Neural cell (in vitro differentiated cells): ENCODE data around the gene CDYL. TPM values are rescaled to one million over a fixed set of nuclear protein-coding genes. Genes with fewer than 3 reads are reported as not detected.

Experiments used
- H2AFZ ChIP-seq: fragments of 200-600, 300-800 bp; sonication (generic), shearing (Covaris generic); 2 replicates; pipeline ENCODE4 v1.6.0; 2014; ENCODE audit warnings: low read depth, mild to moderate bottlenecking, antibody characterized with exemption, low read length, moderate library complexity
- H3F3A ChIP-seq: fragments of 200-600 bp; shearing (Covaris generic); 2 replicates; pipeline ENCODE4 v1.6.1; 2016; ENCODE audit warnings: mild to moderate bottlenecking, moderate library complexity, mixed read lengths, antibody characterized with exemption, low read length; ENCODE audit not compliant: insufficient read depth, poor library complexity, severe bottlenecking
- H3K27ac ChIP-seq: fragments of 200-600, 300-800 bp; sonication (generic), shearing (Covaris generic); 2 replicates; pipeline ENCODE4 v1.5.1; 2014; ENCODE audit warnings: mild to moderate bottlenecking, low read length, moderate library complexity
- H3K27me3 ChIP-seq: fragments of 300-800, 200-600 bp; sonication (generic), shearing (Covaris generic); 2 replicates; pipeline ENCODE4 v1.6.0; 2014; ENCODE audit warnings: mild to moderate bottlenecking, low read depth, low read length, moderate library complexity; ENCODE audit not compliant: insufficient read depth
- H3K36me3 ChIP-seq: fragments of 300-800, 200-600 bp; sonication (generic), shearing (Covaris generic); 2 replicates; pipeline ENCODE4 v1.5.1; 2014; ENCODE audit warnings: mild to moderate bottlenecking, antibody characterized with exemption, low read length, moderate library complexity; ENCODE audit not compliant: insufficient read depth
- H3K4me2 ChIP-seq: fragments of 300-800, 200-600 bp; sonication (generic), shearing (Covaris generic); 2 replicates; pipeline ENCODE4 v1.6.0; 2014; ENCODE audit warnings: mild to moderate bottlenecking, low read length
- H3K4me3 ChIP-seq: fragments of 300-800, 200-600 bp; sonication (generic), shearing (Covaris generic); 2 replicates; pipeline ENCODE4 v1.5.1; 2014; ENCODE audit warnings: mild to moderate bottlenecking, low read length, moderate library complexity
- H3K79me2 ChIP-seq: fragments of 200-600 bp; shearing (Covaris generic); replicated peaks from 2 replicates; pipeline ENCODE4 v1.6.0; 2014; ENCODE audit warnings: mild to moderate bottlenecking, low read length, moderate library complexity; ENCODE audit not compliant: insufficient read depth
- H3K9ac ChIP-seq: fragments of 300-800, 200-600 bp; sonication (generic), shearing (Covaris generic); 2 replicates; pipeline ENCODE4 v1.6.1; 2016; ENCODE audit warnings: mild to moderate bottlenecking, low read length, mixed read lengths
- H3K9me2 ChIP-seq: fragments of 200-600 bp; shearing (Covaris generic); 2 replicates; pipeline ENCODE4 v1.6.1; 2016; ENCODE audit warnings: mild to moderate bottlenecking, low read length, mixed read lengths; ENCODE audit not compliant: insufficient read depth
- H3K9me3 ChIP-seq: fragments of 200-600, 300-800 bp; sonication (generic), shearing (Covaris generic); 2 replicates; pipeline ENCODE4 v1.6.1; 2016; ENCODE audit warnings: mild to moderate bottlenecking, mixed run types, low read length, moderate library complexity, mixed read lengths
- H4K20me1 ChIP-seq: fragments of 200-600 bp; shearing (Covaris generic); 2 replicates; pipeline ENCODE4 v1.6.1; 2016; ENCODE audit warnings: mild to moderate bottlenecking, mixed run types; ENCODE audit not compliant: insufficient read depth
- EP300 ChIP-seq: fragments of 450-650 bp; conservative IDR thresholded peaks from 2 replicates; pipeline ENCODE4 v1.6.1; 2014; ENCODE audit warnings: antibody characterized with exemption, mild to moderate bottlenecking, moderate library complexity; ENCODE audit not compliant: poor library complexity, severe bottlenecking
- EZH2 ChIP-seq: fragments of 200-600, 300-800 bp; shearing (Covaris generic), sonication (generic); IDR thresholded peaks from 2 replicates; pipeline ENCODE4 v1.6.1; 2014; ENCODE audit warnings: antibody characterized with exemption, low read length, borderline replicate concordance, mild to moderate bottlenecking; ENCODE audit not compliant: insufficient read depth, poor library complexity, severe bottlenecking
- MXI1 ChIP-seq: fragments of 450-650 bp; conservative IDR thresholded peaks from 2 replicates; pipeline ENCODE4 v1.6.1; 2014; ENCODE audit warnings: antibody characterized with exemption, mild to moderate bottlenecking; ENCODE audit not compliant: poor library complexity, severe bottlenecking
- POLR2AphosphoS5 ChIP-seq: IDR thresholded peaks from 2 replicates; pipeline ENCODE4 v1.6.1; 2012
- RAD21 ChIP-seq: fragments of 450-650 bp; conservative IDR thresholded peaks from 2 replicates; pipeline ENCODE4 v1.6.1; 2014; ENCODE audit warnings: antibody characterized with exemption, mild to moderate bottlenecking, moderate library complexity
- REST ChIP-seq: IDR thresholded peaks from 2 replicates; pipeline ENCODE4 v1.6.1; 2012; ENCODE audit warnings: borderline replicate concordance
- SMC3 ChIP-seq: fragments of 450-650 bp; conservative IDR thresholded peaks from 2 replicates; pipeline ENCODE4 v1.6.1; 2014; ENCODE audit warnings: antibody characterized with exemption, mild to moderate bottlenecking, moderate library complexity; ENCODE audit not compliant: poor library complexity
- TAF1 ChIP-seq: IDR thresholded peaks from 2 replicates; pipeline ENCODE4 v1.6.1; 2012; ENCODE audit warnings: low read depth
- polyA plus RNA-seq: library from polyadenylated mRNA; depleted of rRNA; stranded (reverse); fragments of >200 nt; gene quantifications from 2 replicates; pipeline ENCODE4 v1.2.3, GENCODE V29; 2014
- TF ChIP-seq, protein P1 (sequence below): fragments of 450-650 bp; IDR thresholded peaks from 2 replicates; pipeline ENCODE4 v1.5.1; 2014; ENCODE audit warnings: antibody characterized with exemption, mild to moderate bottlenecking, moderate library complexity; ENCODE audit not compliant: poor library complexity, severe bottlenecking

Gene CDYL
- polyA plus RNA-seq, 1 donor from 2014 or later, result 5.2 TPM

- no peak for TF ChIP-seq REST
Observed at GRCh38 chr6:4747588-4747987, 28.6 kb upstream of the CDYL start (continued).

GRCh38 chr6:4751823-4752464 is 24.3 kb upstream of the CDYL start:
- H3K9me3 ChIP-seq, result no peaks in the 10 kb centered on the region
- no peaks in the 10 kb centered on the region for H4K20me1 ChIP-seq
- H2AFZ ChIP-seq, result no peak overlapping the region
- H3K9ac ChIP-seq, result no peak overlapping the region
- H3K27ac ChIP-seq, result no peak overlapping the region
- H3K27me3 ChIP-seq, result no peaks in the 10 kb centered on the region
- H3K4me3 ChIP-seq, result no peak overlapping the region
- H3K79me2 ChIP-seq, result no peaks in the 10 kb centered on the region
- no peak for TF ChIP-seq POLR2AphosphoS5
- TF ChIP-seq TAF1, result no peak
- no peak for TF ChIP-seq SMC3
- no peak for TF ChIP-seq EP300
- no peak for TF ChIP-seq MXI1
- no peak for TF ChIP-seq EZH2
- no peak for TF ChIP-seq RAD21
- no peak for TF ChIP-seq REST
- no peak overlapping the region for H3K4me2 ChIP-seq
- H3K9me2 ChIP-seq, result no peaks in the 10 kb centered on the region
- no peaks in the 10 kb centered on the region for H3K36me3 ChIP-seq
- no peaks in the 10 kb centered on the region for H3F3A ChIP-seq

DNA sequence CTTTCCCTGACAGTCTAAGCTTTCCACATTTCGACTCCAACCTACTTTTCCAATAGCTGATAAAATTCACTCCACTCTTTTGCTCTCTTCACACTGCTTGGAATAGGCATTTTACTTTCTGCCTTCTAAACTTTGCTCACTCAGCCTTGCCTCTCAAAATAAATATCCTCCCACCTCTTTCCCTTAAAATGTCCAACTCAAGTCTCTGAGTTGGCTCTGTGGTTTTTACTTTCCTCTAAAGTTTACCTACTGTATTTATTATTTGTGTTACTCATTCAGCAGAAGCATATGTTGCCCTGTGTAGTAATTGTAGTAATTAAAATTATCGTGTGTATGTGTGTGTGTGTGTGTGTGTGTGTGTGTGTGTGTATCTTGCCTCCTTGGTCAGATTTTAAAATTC is 20.0 kb upstream of the CDYL start:
- H3K4me2 ChIP-seq, result no peak overlapping the region
- no peaks in the 10 kb centered on the region for H3K79me2 ChIP-seq
- H3K9me3 ChIP-seq, result no peaks in the 10 kb centered on the region
- no peak overlapping the region for H3K27ac ChIP-seq
- no peak overlapping the region for H3K9ac ChIP-seq
- H3K27me3 ChIP-seq, result no peaks in the 10 kb centered on the region
- H4K20me1 ChIP-seq, result no peaks in the 10 kb centered on the region
- no peak overlapping the region for H3K4me3 ChIP-seq
- H2AFZ ChIP-seq, result no peak overlapping the region
- no peaks in the 10 kb centered on the region for H3K9me2 ChIP-seq
- no peak for TF ChIP-seq RAD21
- TF ChIP-seq TAF1, result no peak
- no peak for TF ChIP-seq POLR2AphosphoS5
- no peak for TF ChIP-seq EP300
- no peak for TF ChIP-seq EZH2
- TF ChIP-seq SMC3, result no peak
- TF ChIP-seq, protein P1, sequence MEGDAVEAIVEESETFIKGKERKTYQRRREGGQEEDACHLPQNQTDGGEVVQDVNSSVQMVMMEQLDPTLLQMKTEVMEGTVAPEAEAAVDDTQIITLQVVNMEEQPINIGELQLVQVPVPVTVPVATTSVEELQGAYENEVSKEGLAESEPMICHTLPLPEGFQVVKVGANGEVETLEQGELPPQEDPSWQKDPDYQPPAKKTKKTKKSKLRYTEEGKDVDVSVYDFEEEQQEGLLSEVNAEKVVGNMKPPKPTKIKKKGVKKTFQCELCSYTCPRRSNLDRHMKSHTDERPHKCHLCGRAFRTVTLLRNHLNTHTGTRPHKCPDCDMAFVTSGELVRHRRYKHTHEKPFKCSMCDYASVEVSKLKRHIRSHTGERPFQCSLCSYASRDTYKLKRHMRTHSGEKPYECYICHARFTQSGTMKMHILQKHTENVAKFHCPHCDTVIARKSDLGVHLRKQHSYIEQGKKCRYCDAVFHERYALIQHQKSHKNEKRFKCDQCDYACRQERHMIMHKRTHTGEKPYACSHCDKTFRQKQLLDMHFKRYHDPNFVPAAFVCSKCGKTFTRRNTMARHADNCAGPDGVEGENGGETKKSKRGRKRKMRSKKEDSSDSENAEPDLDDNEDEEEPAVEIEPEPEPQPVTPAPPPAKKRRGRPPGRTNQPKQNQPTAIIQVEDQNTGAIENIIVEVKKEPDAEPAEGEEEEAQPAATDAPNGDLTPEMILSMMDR, result no peak
- TF ChIP-seq REST, result no peak
- no peak for TF ChIP-seq MXI1
- H3K36me3 ChIP-seq, result no peaks in the 10 kb centered on the region
- no peaks in the 10 kb centered on the region for H3F3A ChIP-seq
